ENCODE results near the gene TFIP11. TPM values are rescaled to one million over a fixed set of nuclear protein-coding genes. Genes with fewer than 3 reads are reported as not detected.

Gene TFIP11
- total RNA-seq, 1 experiment from 2014 or later = 29.8 TPM

DNA sequence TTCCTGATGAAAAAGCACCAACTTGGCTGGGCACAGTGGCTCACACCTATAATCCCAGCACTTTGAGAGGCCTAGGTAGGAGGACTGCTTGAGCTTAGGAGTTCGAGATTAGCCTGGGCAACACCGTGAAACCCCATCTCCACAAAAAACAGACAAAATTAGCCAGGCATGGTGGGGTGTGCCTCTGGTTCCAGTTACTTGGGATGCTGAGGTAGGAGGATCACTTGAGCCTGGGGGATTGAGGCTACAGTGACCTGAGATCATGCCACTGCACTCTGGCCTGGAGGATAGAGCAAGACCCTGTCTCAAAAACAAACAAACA, 31.7 kb downstream of the TFIP11 start:
- intact Hi-C loops (cut with micrococcal nuclease; ENCODE audit: unreplicated experiment) (no loop called here), in situ Hi-C loops (cut with HindIII; ENCODE audit: low pct_unique_long_range_greater_than_20kb, low sequenced_read_pairs) (no loop called here)
- H3K4me1 ChIP-seq (ENCODE audit: control insufficient read depth, insufficient read depth, low read length) = peaks cover 31% of the 10 kb centered on the region
- BruUV-seq (replicated peaks) = no TSS peak
- H3K4me3 ChIP-seq (ENCODE audit: low read depth in 2 of 2, low read length in 2 of 2) = peak overlapping the region in 1 of 2 experiments; percentile 43; a peak in 2 of 4 replicates
- DNase-seq (ENCODE audit: low read depth, low spot score) (no peak), ATAC-seq (no peak)
- H3K9me3 ChIP-seq (ENCODE audit: control insufficient read depth, insufficient read depth, low read depth, low read length) = no peaks in the 10 kb centered on the region
- H3K27me3 ChIP-seq (ENCODE audit: control insufficient read depth, insufficient read depth, low read length) = no peaks in the 10 kb centered on the region
- TF ChIP-seq, protein P1, sequence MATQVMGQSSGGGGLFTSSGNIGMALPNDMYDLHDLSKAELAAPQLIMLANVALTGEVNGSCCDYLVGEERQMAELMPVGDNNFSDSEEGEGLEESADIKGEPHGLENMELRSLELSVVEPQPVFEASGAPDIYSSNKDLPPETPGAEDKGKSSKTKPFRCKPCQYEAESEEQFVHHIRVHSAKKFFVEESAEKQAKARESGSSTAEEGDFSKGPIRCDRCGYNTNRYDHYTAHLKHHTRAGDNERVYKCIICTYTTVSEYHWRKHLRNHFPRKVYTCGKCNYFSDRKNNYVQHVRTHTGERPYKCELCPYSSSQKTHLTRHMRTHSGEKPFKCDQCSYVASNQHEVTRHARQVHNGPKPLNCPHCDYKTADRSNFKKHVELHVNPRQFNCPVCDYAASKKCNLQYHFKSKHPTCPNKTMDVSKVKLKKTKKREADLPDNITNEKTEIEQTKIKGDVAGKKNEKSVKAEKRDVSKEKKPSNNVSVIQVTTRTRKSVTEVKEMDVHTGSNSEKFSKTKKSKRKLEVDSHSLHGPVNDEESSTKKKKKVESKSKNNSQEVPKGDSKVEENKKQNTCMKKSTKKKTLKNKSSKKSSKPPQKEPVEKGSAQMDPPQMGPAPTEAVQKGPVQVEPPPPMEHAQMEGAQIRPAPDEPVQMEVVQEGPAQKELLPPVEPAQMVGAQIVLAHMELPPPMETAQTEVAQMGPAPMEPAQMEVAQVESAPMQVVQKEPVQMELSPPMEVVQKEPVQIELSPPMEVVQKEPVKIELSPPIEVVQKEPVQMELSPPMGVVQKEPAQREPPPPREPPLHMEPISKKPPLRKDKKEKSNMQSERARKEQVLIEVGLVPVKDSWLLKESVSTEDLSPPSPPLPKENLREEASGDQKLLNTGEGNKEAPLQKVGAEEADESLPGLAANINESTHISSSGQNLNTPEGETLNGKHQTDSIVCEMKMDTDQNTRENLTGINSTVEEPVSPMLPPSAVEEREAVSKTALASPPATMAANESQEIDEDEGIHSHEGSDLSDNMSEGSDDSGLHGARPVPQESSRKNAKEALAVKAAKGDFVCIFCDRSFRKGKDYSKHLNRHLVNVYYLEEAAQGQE (IDR thresholded peaks at IDR 0.05; ENCODE audit: insufficient read depth in 1 of 2, low read depth in 2 of 2, low read length in 1 of 2) = no peak
- TF ChIP-seq TCF7L2 (IDR thresholded peaks at IDR 0.05; ENCODE audit: low read depth, low read length) = no peak
- no peak for TF ChIP-seq POLR2AphosphoS5 (IDR thresholded peaks at IDR 0.05; ENCODE audit: low read depth, low read length)
- TF ChIP-seq, protein P2, sequence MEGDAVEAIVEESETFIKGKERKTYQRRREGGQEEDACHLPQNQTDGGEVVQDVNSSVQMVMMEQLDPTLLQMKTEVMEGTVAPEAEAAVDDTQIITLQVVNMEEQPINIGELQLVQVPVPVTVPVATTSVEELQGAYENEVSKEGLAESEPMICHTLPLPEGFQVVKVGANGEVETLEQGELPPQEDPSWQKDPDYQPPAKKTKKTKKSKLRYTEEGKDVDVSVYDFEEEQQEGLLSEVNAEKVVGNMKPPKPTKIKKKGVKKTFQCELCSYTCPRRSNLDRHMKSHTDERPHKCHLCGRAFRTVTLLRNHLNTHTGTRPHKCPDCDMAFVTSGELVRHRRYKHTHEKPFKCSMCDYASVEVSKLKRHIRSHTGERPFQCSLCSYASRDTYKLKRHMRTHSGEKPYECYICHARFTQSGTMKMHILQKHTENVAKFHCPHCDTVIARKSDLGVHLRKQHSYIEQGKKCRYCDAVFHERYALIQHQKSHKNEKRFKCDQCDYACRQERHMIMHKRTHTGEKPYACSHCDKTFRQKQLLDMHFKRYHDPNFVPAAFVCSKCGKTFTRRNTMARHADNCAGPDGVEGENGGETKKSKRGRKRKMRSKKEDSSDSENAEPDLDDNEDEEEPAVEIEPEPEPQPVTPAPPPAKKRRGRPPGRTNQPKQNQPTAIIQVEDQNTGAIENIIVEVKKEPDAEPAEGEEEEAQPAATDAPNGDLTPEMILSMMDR (IDR thresholded peaks at IDR 0.05) = no peak
- no peak for TF ChIP-seq SIN3A (IDR thresholded peaks at IDR 0.05; ENCODE audit: borderline replicate concordance, insufficient read depth, low read depth, low read length)
- no peak overlapping the region for H3K27ac ChIP-seq (ENCODE audit: low read length)
- ChIA-PET POLR2A (interaction anchor here (0.6 kb wide), 1 partner anchor 18 kb away, joined by 3 read pairs; no protein-coding TSS in a partner anchor), CTCF (no interaction called here)
- peaks cover 2% of the 10 kb centered on the region for H3K36me3 ChIP-seq (ENCODE audit: control insufficient read depth, insufficient read depth, low read length)

DNA sequence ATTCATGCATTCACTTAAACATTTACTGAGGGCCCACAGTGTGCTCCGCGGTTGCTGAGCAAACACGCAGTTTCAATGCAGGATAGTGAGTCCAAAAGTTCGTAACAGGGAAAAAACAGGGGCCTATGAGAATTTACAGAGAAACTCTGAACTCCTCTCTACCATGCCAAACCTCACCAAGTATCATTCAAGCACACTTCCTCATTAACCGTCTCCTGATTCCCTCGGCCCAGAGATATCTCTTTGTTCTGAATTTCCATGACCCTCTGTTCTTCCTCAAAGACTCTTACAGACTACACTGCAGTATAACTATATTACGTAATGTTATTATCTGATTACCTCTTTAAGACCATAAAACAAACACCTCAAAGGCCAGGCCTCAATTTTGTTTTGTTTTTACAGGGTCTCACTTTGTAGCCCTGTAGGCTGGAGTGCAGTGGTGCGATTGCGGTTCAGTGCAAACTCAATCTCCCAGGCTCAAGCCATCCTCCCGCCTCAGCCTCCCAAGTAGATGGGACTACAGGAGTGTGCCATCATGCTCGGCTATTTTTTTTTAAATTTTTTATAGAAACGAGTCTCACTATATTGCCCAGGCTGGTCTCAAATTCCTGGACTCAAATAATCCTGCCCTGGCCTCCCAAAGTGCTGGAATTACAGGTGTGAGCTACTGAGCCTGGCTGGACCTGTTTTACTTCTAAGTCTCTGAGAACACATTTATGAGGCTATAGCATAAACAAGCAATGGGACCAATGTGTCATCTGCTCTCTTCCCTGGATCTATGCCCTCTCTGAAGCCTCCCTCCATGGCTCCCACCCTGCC, 32.3 kb downstream of the TFIP11 start:
- in situ Hi-C loops (cut with HindIII; ENCODE audit: low pct_unique_long_range_greater_than_20kb, low sequenced_read_pairs) (no loop called here), intact Hi-C loops (cut with micrococcal nuclease; ENCODE audit: unreplicated experiment) (no loop called here)
- Histone ChIP-seq H3K27ac (ENCODE audit: low read length) (peak overlapping the region; percentile 69; the same call in 1 of the 2 replicates), H3K27me3 (ENCODE audit: control insufficient read depth, insufficient read depth, low read length) (no peaks in the 10 kb centered on the region), H3K36me3 (ENCODE audit: control insufficient read depth, insufficient read depth, low read length) (peaks cover 2% of the 10 kb centered on the region), H3K9me3 (ENCODE audit: control insufficient read depth, insufficient read depth, low read depth, low read length) (no peaks in the 10 kb centered on the region), H3K4me1 (ENCODE audit: control insufficient read depth, insufficient read depth, low read length) (peaks cover 30% of the 10 kb centered on the region), H3K4me3 (ENCODE audit: low read depth in 2 of 2, low read length in 2 of 2) (peak overlapping the region; percentile 27 to 43)
- ATAC-seq (no peak), DNase-seq (ENCODE audit: low read depth, low spot score) (no peak)
- TF ChIP-seq POLR2AphosphoS5 (IDR thresholded peaks at IDR 0.05; ENCODE audit: low read depth, low read length) (no peak), SIN3A (IDR thresholded peaks at IDR 0.05; ENCODE audit: borderline replicate concordance, insufficient read depth, low read depth, low read length) (no peak), TCF7L2 (IDR thresholded peaks at IDR 0.05; ENCODE audit: low read depth, low read length) (no peak)
- TF ChIP-seq, protein P1 (IDR thresholded peaks at IDR 0.05; ENCODE audit: insufficient read depth in 1 of 2, low read depth in 2 of 2, low read length in 1 of 2) = no peak
- TF ChIP-seq, protein P2 (IDR thresholded peaks at IDR 0.05) = no peak
- no TSS peak for BruUV-seq (replicated peaks)
- ChIA-PET POLR2A (interaction anchor here (0.6 kb wide), 1 partner anchor 17 kb away, joined by 3 read pairs; no protein-coding TSS in a partner anchor), CTCF (no interaction called here)
